ENCODE measurements around the gene BUD23.
"Not testable (repeated sequence)": the region's sequence is repeated elsewhere in the genome, so short reads cannot be mapped to it uniquely, and the experiment has no call there.

BUD23 gene

DNA sequence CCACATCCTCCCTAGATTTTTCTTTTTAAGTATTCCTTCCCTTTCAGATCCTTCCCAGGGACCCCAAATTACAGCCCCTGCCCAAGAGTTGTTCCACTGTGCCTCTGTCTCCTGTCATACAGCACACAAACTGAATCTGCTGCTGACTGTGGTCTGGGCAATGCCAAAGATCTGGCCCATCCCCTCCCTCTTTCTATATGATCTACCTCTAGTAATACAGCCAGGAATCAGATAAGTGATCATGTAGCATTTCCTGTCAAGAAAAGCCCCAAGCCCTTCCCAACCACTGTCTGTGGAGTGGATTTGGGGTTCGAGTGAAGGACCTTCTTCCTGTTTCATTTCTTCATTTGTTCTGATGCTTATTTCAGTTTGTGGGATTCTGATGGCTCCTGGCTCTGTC is 29.4 kb downstream of the BUD23 start:
- H3K4me3 ChIP-seq (IDR thresholded peaks at IDR 0.05; ENCODE audit: insufficient read depth, low read depth, low read length) = no peak overlapping the region
- H3K9ac ChIP-seq = no peak overlapping the region
- no peaks in the 10 kb centered on the region for H3K27me3 ChIP-seq (ENCODE audit: insufficient read depth, low read depth)
- peaks cover 31% of the 10 kb centered on the region for H3K4me1 ChIP-seq (ENCODE audit: low read depth, poor library complexity, severe bottlenecking)
- peaks cover 22% of the 10 kb centered on the region for H3K79me2 ChIP-seq (ENCODE audit: insufficient read depth, low read depth)
- no peak overlapping the region for H3K4me2 ChIP-seq
- H4K20me1 ChIP-seq (ENCODE audit: insufficient read depth) = no peaks in the 10 kb centered on the region
- no peak overlapping the region for H3K27ac ChIP-seq
- no peaks in the 10 kb centered on the region for H3K36me3 ChIP-seq (ENCODE audit: insufficient read depth)
- TF ChIP-seq, protein P1, sequence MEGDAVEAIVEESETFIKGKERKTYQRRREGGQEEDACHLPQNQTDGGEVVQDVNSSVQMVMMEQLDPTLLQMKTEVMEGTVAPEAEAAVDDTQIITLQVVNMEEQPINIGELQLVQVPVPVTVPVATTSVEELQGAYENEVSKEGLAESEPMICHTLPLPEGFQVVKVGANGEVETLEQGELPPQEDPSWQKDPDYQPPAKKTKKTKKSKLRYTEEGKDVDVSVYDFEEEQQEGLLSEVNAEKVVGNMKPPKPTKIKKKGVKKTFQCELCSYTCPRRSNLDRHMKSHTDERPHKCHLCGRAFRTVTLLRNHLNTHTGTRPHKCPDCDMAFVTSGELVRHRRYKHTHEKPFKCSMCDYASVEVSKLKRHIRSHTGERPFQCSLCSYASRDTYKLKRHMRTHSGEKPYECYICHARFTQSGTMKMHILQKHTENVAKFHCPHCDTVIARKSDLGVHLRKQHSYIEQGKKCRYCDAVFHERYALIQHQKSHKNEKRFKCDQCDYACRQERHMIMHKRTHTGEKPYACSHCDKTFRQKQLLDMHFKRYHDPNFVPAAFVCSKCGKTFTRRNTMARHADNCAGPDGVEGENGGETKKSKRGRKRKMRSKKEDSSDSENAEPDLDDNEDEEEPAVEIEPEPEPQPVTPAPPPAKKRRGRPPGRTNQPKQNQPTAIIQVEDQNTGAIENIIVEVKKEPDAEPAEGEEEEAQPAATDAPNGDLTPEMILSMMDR (conservative IDR thresholded peaks at IDR 0.05; ENCODE audit: low read depth, low read length) = no peak
- no peak overlapping the region for H2AFZ ChIP-seq (ENCODE audit: low read depth)

DNA sequence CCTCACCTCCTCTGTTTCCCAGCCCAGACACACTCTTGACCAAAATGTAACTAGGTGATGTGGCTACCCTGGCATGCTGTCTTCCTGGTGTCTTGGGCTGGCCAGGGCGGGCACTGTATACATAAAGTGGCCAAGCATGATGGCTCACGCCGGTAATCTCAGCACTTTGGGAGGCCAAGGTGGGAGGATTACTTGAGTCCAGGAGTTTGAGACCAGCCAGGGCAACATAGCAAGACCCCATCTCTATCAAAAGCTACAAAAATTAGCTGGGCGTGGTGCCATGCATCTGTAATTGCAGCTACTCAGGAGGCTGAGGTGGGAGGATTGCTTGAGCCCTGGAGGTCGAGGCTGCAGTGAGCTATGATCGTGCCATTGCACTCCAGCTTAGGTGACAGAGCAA is 29.9 kb downstream of the BUD23 start:
- H2AFZ ChIP-seq (ENCODE audit: low read depth); H3K27me3 ChIP-seq (ENCODE audit: insufficient read depth, low read depth); H3K36me3 ChIP-seq (ENCODE audit: insufficient read depth); H4K20me1 ChIP-seq (ENCODE audit: insufficient read depth); H3K4me2 ChIP-seq; H3K27ac ChIP-seq; H3K4me3 ChIP-seq (IDR thresholded peaks at IDR 0.05; ENCODE audit: insufficient read depth, low read depth, low read length); H3K9ac ChIP-seq: not testable (repeated sequence)
- H3K4me1 ChIP-seq (ENCODE audit: low read depth, poor library complexity, severe bottlenecking) = peaks cover 36% of the 10 kb centered on the region
- peaks cover 27% of the 10 kb centered on the region for H3K79me2 ChIP-seq (ENCODE audit: insufficient read depth, low read depth)

DNA sequence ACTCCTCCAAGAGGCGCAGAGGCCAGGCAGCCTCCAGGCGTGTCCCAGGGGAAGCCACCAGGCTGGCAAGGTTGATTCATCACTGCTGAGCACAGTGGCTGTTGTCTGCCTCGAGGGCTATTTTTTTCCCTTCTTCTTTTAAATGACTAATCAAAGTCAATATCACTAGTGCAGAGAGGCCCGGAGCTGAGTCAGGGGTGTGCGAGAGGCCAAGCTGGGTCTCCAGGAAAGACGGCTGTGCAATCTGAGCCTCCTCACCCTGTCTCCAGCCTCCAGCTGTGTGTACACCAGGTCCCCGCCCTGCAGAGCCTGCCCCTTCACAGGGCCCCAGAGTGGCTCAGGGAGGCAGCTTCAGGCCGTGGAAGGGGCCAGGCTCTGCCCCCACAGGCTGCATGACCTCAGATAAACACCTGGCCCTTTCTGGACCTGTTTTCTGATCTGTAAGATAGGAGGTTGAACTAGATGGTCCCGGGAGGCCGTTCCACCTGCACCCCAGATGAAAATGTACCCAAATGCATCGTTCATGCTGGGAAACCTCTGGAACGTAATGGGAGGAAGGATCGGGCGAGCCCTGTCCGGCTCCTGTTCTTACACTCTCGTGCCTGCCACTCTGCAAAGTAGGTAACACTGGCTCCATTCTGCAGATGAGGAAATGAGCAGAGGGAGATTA is 32.4 kb downstream of the BUD23 start:
- peak overlapping the region; percentile 49 for H3K27ac ChIP-seq

GRCh38 chr7:73716318-73716890 is 33.0 kb downstream of the BUD23 start:
- Histone ChIP-seq H3K79me2 (ENCODE audit: insufficient read depth, low read depth) (peaks cover 31% of the 10 kb centered on the region), H4K20me1 (ENCODE audit: insufficient read depth) (no peaks in the 10 kb centered on the region), H3K4me2 (peak overlapping the region; percentile 56), H3K27ac (peak overlapping the region; percentile 49; the same call in 1 of the 2 replicates), H3K4me1 (ENCODE audit: low read depth, poor library complexity, severe bottlenecking) (peaks cover 40% of the 10 kb centered on the region), H3K27me3 (ENCODE audit: insufficient read depth, low read depth) (no peaks in the 10 kb centered on the region), H2AFZ (ENCODE audit: low read depth) (no peak overlapping the region), H3K4me3 (IDR thresholded peaks at IDR 0.05; ENCODE audit: insufficient read depth, low read depth, low read length) (no peak overlapping the region), H3K9ac (no peak overlapping the region), H3K36me3 (ENCODE audit: insufficient read depth) (no peaks in the 10 kb centered on the region)
- TF ChIP-seq, protein P1 (conservative IDR thresholded peaks at IDR 0.05; ENCODE audit: low read depth, low read length) = no peak

More for the DNA sequence above, 32.4 kb downstream of the BUD23 start:
- Histone ChIP-seq H3K36me3 (ENCODE audit: insufficient read depth) (no peaks in the 10 kb centered on the region), H3K4me1 (ENCODE audit: low read depth, poor library complexity, severe bottlenecking) (peaks cover 40% of the 10 kb centered on the region), H4K20me1 (ENCODE audit: insufficient read depth) (no peaks in the 10 kb centered on the region), H2AFZ (ENCODE audit: low read depth) (no peak overlapping the region), H3K79me2 (ENCODE audit: insufficient read depth, low read depth) (peaks cover 31% of the 10 kb centered on the region), H3K4me3 (IDR thresholded peaks at IDR 0.05; ENCODE audit: insufficient read depth, low read depth, low read length) (no peak overlapping the region), H3K4me2 (peak overlapping the region; percentile 56), H3K9ac (no peak overlapping the region; the same call in 1 of the 2 replicates), H3K27me3 (ENCODE audit: insufficient read depth, low read depth) (no peaks in the 10 kb centered on the region)
- TF ChIP-seq, protein P1 (conservative IDR thresholded peaks at IDR 0.05; ENCODE audit: low read depth, low read length) = no peak
